HG02678 (cell line): ENCODE data around the gene JAZF1.
"Not testable (repeated sequence)": the region's sequence is repeated elsewhere in the genome, so short reads cannot be mapped to it uniquely, and the experiment has no call there.

Experiments used
- ATAC-seq: cut with Tn5 transposase; IDR thresholded peaks from one replicate; pipeline ENCODE4 v1.9.1; 2021; ENCODE audit warnings: mild to moderate bottlenecking, moderate library complexity; ENCODE audit not compliant: unreplicated experiment

Gene JAZF1

GRCh38 chr7:27856703-27857485 is 323.7 kb downstream of the JAZF1 start:
- not testable (repeated sequence) for ATAC-seq

DNA sequence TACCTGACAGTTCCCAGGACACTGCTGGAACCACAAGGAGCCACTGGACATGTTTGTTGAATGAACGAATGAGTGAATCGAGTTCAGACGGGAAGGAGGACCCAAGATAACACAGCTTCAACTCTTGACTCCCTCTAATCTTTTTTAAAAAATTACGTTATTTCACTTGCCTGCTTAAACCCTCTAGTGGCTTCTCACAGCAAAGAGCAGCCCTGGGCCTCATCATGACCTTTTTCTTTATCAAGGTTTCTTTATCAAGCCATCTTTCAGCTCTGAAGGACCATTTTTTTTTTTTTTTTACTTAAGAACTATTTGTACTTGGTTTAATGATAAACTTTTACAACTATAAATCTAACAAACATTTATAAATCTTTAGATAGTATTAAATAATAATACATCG is 330.1 kb downstream of the JAZF1 start:
- no peak for ATAC-seq

- ATAC-seq = no peak
These were observed 334.2 kb downstream of the JAZF1 start for GRCh38 chr7:27846388-27846787.

DNA sequence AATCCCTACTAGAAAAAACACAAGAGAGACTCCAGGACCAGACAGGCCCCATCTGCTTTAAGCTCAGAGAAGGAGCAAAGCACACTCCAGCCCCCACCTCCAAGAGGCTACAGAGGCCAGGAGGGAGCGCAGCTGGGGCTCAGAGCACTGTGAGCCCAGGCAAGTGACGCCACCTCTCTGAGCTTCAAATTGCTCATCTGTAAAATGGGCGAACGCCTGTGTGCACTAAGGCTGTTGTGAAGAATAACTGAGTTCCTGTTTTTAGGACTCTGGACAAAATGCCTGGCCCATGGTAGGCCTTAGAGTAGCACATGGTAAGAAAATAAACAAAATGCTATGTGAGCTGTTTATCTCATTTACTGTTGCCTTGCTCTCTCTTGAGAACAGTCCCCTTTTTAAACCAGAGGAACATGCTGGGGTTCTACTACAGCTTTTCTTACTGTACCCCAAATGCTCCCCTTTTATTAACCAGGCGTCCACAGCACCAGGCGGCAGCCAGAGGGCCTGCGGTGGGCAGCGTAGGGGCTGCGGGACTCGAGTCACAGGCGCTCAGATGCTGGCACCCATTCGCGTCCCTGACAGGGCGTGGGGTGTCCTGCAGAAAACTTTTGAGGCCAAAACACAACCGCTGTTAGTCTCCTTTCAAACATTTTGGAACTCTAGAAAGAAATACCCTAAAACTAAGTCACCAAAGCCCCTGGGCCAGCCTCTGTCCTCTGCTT is 336.9 kb downstream of the JAZF1 start:
- ATAC-seq = no peak

DNA sequence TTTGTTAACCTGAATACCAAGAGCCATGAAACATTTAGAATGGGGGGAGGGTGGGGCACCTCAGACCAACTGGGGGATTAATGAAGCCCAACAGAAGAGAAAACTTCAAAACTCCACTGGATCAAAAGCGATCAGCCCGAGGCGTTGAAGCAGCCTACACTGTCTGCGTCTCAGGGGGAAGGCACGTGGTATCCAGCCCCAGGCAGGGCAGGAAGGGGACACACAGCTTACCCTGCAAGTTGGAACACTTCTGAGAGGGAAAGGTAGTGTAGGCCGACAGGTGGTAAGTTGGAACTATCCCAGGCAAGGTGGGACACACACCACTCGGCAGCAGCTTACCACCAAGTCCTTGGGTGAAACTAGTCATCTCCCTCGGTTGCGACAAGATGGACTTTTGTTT is 337.7 kb downstream of the JAZF1 start:
- ATAC-seq = no peak

DNA sequence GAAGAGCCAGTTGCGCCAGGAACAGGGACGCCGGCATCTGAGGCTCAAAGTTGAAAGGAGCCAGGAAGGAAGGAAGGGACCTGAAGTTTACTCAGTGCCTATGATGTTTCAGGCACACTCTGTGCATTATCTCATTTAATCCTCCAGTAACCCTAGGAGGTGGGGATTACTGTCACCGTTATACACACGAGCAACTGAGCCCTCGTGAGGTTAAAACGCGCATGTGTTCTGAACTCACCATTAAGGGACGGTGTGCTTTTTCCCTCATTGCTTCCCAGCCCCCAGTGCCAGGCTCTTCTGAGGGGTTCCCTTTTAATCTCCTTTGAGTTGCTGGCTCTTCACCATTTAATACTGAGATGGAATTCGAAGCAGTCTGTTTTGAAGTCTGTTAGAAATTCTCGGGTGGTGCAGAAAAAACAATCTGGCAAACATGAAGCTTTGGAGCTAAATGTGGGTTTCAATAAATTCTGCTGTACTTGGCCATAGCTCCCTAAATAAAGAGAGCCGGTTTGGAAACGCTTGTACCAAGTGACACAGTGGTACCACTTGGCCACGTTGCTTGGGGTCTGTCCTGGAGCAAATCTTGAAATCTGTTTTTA is 338.4 kb downstream of the JAZF1 start:
- no peak for ATAC-seq

GRCh38 chr7:27840760-27841364 is 339.7 kb downstream of the JAZF1 start:
- no peak for ATAC-seq

- no peak for ATAC-seq
These were observed 340.3 kb downstream of the JAZF1 start for GRCh38 chr7:27840313-27840712.

- ATAC-seq = no peak
These were observed 341.5 kb downstream of the JAZF1 start for GRCh38 chr7:27839099-27839498.

DNA sequence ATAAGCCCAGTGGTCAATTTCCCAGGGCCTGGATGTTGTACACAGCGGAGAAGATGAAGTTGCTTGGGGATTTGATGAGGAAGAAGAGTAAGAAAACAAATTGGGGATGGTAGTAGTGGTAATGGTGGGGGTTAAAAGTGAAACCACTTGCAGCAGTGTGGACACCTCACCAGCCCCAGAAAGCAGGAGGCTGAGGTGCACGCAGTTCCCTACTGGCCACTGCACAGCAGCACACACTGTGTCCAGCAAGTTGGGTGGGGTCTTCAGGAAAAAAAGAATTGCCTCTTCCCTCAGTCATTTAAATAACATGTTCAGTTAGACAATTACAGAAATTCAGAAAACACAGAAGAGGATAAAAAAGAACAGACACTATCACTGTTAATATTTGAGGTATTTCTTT is 344.1 kb downstream of the JAZF1 start:
- ATAC-seq = no peak

- ATAC-seq = no peak
These were observed 345.2 kb downstream of the JAZF1 start for GRCh38 chr7:27835376-27835775.

DNA sequence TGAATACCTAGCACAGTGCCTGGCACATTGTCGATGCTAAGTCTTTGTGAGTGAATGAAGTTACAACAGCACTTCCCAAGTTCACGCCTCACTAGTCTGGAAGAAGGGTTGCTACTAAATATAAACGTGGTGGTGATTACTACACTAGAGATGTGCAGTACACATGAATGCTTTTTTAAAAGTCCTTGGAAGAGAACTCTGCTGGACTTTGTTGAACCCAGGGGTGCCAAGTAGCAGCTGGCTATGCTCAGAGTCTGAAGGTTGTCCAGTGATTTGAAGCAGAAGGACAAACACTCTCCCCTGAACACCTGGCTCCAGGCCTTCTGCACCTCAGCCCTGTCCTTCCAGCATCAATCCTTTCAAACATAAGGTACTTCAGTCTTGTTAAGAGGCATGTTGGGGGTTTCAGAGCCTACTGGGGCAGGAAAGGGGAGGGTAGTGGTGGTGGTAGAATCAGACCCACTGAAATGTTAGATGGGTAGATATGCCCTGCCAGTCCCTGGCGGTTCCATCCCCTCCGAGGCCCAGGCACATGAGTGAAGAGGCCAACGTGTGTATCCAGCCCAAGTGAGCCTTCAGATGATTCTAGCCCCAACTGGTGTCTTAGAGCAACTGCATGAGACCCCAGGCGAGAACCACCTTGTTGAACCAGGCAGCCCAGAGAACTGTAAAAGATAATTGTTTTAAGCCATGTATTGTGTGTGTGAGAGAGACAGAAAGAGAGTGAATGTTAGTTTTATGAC is 346.2 kb downstream of the JAZF1 start:
- no peak for ATAC-seq

DNA sequence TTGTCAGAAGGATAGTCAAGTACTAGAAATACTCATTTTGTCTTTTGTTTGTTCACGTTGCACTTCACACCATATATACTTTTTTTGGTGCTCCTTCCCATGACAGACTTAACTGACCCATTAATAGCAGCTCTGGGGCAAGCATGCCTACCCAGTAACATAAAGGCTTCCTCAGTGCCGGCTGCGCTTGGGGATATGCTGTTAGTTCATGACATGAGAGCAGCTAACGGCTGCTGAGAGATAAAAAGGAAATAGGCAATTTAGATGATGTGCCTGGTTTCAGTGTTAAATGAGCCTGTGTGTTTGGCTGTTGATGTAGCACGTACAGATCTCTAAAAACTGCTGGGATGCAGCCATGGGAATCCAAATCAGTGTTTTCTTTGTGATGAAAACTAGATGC is 354.2 kb downstream of the JAZF1 start:
- ATAC-seq = no peak

GRCh38 chr7:27825891-27826290 is 354.7 kb downstream of the JAZF1 start:
- no peak for ATAC-seq

GRCh38 chr7:27822245-27822644 is 358.4 kb downstream of the JAZF1 start:
- ATAC-seq = no peak

- ATAC-seq = no peak
These were observed 367.9 kb downstream of the JAZF1 start for GRCh38 chr7:27812706-27813105.

GRCh38 chr7:27810186-27810585 is 370.4 kb downstream of the JAZF1 start:
- ATAC-seq = no peak

GRCh38 chr7:27808626-27809025 is 372.0 kb downstream of the JAZF1 start:
- no peak for ATAC-seq

GRCh38 chr7:27804139-27804538 is 376.5 kb downstream of the JAZF1 start:
- ATAC-seq = no peak

GRCh38 chr7:27802999-27803398 is 377.6 kb downstream of the JAZF1 start:
- ATAC-seq = no peak

GRCh38 chr7:27799212-27799611 is 381.4 kb downstream of the JAZF1 start:
- ATAC-seq = no peak
